ENCODE measurements around the gene UIMC1.

DNA sequence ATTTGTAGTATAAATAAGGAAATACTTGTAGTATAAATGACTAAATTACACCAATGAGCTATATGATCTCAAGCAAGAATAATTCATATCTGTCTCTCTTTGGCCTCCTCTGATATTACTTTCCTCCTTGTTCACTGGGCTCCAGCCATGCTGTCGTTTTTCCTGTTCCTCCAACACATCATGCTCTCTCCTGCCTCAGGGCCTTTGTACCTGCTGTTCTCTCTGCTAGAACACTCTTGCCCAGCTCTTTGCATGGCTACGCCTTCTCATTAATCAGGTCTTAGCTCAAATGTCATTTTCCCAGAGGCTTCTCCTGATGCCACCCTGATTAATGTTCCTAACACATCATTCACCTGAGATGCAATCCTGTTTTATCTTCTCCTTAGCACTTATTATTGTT lies 13.5 kb upstream of the UIMC1 start:
- TF ChIP-seq, protein P1, sequence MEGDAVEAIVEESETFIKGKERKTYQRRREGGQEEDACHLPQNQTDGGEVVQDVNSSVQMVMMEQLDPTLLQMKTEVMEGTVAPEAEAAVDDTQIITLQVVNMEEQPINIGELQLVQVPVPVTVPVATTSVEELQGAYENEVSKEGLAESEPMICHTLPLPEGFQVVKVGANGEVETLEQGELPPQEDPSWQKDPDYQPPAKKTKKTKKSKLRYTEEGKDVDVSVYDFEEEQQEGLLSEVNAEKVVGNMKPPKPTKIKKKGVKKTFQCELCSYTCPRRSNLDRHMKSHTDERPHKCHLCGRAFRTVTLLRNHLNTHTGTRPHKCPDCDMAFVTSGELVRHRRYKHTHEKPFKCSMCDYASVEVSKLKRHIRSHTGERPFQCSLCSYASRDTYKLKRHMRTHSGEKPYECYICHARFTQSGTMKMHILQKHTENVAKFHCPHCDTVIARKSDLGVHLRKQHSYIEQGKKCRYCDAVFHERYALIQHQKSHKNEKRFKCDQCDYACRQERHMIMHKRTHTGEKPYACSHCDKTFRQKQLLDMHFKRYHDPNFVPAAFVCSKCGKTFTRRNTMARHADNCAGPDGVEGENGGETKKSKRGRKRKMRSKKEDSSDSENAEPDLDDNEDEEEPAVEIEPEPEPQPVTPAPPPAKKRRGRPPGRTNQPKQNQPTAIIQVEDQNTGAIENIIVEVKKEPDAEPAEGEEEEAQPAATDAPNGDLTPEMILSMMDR (IDR thresholded peaks at IDR 0.05; ENCODE audit: insufficient read depth, low read depth, low read length) = no peak
- no peak for TF ChIP-seq EZH2 (IDR thresholded peaks at IDR 0.05; ENCODE audit: insufficient read depth, low read length)
